GM18858 (cell line): ENCODE measurements around the gene KIAA0513.

ENCODE experiments used
- ATAC-seq: cut with Tn5 transposase; IDR thresholded peaks from one replicate; pipeline ENCODE4 v1.9.1; 2021; ENCODE audit not compliant: unreplicated experiment

Gene KIAA0513

DNA sequence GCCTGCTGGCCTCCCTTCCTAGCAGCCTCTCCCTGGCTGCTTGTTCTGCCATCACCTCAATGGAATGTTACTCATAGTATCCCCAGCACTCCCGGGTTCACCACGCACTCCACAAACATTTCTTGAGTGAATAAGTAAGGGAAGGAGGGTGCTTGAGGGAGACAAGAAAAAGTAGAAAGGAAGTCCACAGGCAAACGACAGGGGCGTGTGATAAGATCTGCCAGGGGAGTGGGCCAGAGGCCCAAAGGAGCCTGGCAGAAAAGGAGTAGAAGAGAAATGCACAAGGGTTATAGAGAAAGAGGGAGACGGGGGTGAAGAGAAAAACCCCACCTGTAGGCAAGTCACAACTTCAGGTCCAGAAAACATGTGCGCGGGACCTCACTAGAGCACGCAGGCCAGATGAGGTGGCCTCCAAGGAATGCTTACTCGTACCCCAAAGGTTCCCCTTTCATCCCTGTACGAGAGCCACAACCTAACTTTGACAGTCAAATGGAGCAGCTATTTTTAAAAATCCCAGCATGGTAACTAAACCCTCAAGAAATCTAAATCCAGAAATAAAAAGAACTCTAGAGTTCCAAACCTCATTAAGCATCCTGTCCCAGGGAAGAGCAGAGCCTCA, 22.9 kb upstream of the KIAA0513 start:
- ATAC-seq = no peak

DNA sequence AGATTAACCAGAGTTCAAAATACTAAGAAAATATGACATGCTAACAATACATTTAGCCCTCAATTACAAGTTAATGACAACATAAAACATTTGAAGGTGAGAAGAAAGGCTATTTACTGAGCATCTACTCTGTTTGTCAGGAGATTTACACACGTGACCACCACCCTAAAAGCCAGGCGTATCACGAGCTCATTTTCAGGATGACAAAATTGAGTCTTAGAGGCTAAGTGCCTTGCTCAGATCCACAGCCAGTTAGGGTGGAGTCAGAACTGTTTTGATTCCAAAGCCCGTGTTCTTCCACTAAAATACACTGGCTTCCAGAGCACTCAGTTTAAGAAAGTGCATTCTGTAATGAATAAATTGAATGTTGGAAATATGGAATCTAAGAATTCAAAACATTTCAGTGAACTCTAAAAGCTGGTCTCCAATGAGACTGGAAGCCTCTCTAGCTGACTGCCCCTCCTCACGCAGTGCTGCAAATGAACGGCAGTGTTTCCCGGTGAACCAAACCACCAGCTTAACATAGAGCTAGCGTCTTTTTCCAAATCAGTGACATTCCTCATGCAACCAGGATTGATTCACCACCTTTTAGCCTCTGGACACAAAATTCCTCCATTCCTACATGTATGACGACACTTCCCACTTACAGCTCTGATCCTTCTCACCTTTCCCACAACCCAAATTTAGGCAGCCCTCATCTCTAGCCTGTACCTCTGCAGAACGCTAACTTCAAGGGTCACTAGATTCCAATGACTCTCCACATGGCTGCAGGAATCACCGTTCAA, 22.1 kb upstream of the KIAA0513 start:
- ATAC-seq = no peak

DNA sequence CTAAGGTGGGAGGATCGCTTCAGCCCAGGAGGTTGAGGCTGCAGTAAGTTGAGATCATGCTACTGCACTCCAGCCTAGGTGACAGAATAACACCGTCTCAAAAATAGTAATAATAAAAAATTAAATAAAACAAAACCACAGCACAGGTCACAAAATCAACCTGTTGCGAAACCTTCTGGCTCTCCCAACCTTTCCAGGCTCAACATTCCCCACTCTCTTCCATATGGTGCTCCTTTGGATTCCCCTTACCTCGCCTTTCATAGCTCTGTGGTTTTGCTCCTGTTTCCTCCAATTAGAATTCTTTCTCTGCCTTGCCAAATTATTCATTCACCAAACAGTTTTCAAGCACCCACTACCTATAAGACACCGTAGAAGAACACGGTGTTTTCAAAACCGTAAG, 21.0 kb upstream of the KIAA0513 start:
- ATAC-seq = no peak

DNA sequence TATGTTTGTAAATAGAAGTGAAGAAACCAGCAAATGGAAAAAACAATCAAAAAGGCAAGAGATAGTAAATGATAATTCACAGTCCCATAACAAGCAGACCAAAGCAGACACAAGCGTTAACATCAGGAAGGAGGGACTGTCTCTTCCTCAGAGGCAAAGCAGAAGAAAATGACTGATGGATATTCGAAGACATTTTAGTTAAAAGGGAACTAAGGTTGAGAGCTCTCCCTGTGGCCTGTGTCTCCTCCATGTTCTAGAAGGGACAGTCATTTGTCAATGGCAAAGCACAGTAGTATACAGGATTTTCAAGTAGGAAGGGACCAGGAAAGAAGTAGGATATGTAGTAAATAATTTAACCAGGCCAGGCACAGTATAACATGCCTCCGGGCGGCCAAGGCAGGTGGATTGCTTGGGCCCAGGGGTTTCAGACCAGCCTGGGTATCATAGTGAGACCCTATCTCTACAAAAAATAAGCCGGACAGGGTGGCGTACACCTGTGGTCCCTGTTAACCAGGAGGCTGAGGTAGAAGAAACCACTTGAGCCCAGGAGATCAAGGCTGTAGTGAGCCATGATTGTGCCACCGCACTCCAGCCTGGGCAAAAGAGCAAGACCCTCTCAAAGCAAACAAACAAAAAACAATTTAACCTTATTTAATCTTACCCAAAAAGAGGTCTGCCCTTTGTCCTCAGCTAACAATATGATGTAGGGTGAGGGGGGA, 19.9 kb upstream of the KIAA0513 start:
- no peak for ATAC-seq

DNA sequence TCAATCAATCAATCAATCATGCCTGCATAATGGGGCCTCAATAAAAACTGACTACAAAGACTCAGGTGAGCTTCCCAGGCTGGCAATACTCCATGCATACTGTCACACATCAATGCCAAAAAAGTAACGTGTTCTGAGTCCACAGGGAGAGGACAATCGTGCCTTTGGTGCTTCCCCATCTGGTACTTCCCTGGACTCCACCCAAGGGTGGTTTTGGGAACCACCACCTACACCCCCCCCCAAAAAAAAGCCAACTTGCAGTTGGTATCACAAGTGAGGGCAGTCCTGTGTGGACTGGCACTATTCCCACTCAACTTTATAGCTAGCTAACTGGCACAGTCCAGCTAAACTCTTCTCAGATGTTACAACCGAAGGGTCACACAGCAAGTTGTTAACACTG, 19.3 kb upstream of the KIAA0513 start:
- ATAC-seq = no peak

DNA sequence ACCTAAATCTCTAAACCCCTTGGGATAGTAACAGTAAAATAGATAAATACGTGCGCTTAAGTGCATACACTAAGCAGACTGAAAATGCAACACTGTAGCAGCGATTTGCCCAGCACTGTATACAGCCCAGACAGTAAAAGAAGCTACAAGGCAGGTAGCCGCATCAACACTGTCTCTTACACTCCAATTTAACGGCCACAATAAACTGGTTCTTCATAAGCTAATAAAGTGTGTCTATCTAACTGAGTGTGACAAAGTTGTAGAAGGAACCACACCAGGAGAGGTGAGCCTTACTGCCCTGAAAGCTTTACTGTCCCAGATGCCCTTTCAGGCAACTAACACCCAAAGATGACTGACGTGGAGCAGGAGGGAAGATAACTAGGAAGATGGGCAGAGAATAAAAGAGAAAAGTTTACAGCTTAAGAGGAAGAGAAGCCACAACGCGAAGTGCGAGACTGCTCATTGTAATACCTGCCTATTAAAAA, 17.1 kb upstream of the KIAA0513 start:
- ATAC-seq = no peak

DNA sequence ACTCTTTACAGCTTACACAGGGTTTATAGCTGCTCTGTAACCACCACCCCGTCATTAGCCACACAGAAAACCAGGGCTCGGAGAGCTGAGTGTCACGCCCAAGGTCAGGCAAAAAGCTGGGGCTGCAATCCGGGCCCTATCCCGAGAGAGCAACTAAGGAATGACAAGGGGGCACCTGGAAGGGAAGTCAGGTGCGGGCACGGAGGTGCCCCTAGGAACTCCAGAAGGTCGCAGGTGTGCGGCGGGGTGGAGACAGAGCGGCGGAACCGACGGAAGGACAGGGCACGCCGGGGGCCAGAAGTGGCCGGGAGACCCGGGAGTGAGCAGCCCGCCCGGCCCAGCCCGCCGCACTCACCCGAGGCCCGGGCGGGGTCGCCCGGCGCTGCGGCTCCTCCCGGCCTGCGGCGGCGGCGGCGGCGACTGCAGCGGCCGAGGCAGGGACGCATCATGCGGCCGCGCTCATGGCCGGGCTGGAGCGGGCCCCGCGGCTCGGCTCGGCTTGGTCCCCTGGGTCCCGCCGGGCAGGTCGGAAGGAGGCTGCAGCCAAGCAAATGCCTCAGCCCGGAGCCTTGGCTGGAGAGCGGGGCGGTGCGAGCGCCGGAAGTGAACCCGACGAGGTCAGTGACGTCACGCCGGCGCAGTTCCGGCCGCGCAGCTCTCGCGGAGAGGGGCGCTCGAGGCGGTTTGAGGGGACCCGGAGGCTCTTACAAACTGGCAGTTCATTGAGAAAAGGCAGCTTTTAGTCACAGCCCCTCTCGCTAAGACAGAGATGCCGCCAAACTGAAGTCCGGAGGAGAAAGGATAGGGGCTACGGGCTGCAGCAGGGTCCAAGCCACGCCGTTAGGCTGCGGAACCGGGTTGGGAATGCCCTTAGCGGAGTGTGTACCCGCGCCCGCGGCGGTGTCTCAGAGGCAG, 16.4 kb upstream of the KIAA0513 start, which contains the start of gene ZDHHC7:
ZDHHC7 (minus strand) TSS at position 605 of the 915 bp plus-strand sequence. CDS start 20,917 bp downstream, outside the sequence.
- peak; percentile 79 for ATAC-seq

DNA sequence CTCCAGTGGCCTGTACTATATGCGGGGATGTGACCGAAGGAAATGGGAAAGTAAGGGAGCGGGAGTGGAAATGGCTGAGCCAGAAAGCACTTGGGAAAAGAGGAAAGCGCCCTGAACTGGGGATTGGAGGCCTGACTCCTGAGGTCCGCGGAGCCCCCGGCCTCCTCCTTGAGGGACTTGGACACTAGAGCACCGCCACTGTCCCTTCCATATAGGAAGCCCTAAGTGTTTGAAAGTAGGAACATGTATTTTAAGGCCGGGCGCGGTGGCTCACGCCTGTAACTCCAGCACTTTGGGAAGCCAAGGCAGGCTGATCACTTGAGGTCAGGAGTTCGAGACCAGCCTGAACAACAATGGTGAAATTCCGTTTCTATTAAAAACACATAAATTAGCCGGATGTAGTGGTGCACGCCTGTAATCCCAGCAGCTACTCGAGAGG, 15.7 kb upstream of the KIAA0513 start:
- no peak for ATAC-seq

DNA sequence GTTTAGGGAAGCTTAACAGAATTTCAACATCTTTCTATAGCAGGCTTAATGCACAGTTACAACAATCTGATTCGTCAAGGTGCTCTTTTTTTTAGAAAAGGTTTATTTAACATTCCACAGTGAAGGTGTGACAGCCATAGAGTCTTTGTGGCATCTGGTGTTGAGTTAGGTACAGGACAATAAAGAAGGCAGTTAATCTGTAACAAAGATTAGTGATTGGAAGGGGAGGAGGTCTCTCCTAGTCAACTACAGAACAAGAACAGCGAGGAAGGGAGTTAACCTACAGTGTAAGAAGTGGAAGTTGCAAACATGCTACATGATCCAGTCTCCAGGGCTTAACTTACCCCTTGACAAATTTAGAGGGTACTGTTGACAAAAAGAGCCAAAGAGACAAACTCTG, 13.3 kb upstream of the KIAA0513 start:
- no peak for ATAC-seq

DNA sequence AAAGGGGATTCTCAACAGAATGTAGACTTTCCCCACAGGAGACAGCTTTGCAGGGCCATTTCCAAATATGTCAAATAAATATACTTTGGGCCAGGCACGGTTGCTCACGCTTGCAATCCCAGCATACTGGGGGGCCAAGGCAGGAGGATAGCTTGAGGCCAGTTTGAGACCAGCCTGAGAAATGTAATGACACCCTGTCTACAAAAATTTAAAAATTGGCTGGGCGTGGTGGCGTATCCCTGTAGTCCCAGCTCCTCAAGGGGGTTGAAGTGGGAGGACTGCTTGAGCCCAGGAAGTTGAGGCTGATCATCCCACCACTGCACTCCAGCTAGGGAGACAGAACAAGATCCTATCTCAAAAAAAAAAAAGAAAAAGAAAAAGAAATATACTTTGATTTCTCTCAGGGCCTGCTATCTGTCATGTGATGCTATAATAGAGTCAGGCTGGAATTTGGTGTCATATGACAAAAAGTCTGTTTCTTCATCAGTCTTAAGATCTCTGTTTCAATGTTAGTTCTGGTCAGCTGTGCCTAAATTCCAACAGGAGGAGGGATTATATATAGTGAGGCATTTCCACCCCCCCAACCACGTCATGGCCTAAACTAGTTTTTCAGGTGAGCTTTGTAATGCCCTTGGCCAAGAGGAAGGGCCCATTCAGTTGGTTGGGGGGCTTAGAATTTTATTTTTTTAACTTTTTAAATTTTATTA, 12.0 kb upstream of the KIAA0513 start:
- no peak for ATAC-seq

DNA sequence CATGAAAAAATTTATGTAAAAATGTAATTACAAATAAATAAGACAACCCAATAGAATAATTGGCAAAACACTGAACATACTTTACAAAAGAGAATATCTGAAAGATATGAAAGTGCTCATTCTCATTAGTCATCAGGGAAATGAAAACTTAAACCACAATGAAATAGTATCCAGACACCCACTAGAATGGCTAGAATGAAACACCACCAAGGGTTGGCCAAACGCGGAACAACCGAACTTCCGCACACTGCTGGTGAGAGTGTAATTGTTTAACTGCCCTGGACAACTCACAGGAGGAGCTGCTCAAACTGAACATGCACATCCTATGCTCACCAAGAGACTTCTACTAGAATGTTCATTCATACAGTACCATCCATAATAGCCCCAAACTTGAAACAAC, 10.4 kb upstream of the KIAA0513 start:
- no peak for ATAC-seq

DNA sequence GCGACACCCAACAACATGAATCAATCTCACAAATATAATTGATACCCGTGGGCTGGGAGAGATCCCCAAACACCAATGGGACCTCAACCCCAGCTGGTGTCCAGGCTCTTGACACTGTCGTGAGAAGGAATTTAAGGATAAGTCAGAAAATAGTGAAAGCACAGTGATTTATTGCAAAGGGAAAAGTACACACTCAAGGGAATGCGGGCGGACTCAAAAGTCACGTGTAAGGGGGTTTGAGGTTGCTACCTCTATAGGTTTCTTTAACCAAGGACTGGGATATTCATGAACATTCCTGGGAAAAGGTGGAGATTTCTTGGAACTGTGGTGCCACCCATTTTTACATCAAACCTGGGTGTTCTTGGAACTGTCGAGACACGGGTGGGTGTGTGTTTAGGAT, 10.0 kb upstream of the KIAA0513 start:
- ATAC-seq = no peak

DNA sequence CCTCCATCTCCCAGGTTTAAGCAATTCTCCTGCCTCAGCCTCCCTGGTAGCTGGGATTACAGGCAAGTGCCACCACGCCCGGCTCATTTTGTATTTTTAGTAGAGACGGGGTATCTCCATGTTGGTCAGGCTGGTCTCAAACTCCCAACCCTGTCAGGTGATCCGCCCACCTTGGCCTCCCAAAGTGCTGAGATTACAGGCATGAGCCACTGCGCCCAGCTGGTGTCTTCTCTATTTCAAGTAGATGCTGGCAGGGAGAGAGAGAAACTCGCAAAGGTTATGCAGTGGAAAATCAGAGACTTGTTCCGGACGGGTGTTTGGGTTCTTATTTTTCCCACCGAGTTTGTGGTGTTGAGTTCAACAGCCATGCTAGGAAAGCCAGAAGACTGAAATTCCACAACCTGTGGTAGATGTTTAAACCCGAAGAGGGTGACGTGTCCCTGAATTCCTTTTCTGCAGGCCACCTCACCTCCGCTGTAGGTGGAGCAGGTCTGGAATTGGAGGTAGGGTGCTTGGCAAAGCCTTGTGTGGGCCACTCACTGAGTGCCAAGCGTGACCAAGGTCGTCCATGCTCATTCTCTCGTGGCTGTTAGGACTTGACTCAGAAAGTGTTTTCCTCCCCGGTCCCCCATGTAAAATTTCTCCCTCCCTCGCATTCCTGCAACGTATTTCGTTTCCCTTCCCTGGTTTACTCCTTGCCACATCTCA, 8.9 kb upstream of the KIAA0513 start:
- ATAC-seq = no peak

DNA sequence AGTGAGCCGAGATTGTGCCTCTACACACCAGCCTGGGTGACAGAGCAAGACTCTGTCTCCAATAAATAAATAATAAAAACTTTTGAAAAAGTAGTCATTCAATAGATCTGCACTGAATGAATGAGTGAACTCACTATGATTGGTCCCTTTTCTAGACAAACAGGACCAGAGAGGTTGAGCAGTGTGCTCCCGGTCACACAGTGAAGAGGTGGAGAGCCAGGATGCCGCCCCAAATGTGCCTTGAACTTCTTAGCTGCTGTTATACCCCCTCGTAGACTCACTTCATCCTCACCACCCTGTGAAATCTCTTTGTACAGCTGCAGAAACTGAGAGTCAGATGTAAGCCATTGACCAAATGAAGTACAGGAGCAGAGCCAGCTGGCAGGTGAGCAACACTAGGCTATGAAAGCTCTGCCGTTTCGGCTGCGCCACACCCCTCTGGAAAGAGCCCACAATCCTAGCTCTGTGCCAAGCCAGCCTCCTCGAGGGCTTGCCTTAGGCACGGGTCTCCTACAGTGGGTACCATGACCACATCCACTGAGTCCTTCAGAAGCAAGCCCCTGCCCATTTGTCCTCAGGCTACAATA, 7.8 kb upstream of the KIAA0513 start:
- ATAC-seq = no peak

DNA sequence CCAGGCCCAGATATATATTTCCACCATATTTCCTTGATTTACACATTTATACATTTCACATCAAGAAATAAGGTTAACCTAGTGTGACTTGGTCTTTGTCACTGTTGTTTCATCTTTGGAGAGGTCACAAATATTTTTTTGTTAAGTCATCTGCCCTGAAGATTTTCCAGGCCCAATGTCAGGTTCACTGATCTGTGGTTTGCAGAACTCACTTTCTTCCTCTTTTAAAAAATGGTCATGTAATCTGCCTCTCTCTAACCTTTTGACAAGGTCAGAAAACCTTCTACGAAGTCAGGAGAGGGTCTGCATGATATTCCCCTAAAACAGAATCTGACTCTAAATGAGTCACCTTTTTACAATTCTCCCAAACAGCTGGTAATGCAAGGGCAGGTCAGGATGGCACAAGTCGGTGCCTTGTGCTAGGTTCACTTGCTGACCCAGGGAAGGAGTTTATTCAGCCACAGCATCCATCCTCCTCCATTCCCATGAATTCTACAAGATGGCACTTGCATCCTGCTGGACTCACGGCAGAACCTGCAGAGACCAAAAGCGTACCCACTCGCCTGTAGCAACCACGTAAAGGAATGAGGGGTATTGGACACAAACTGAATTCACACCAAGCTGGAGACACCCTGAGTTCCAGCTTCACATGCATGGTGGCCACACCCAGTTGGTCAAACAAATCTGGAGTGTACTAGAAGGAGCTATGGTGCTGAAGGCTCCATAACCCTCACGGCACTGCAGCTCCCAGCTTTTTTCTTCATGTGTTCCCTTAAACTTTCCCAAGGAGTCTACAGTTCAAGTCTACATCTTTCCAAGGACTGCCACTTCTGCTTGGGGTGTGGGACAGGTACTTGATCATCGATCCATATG, 1.6 kb upstream of the KIAA0513 start:
- ATAC-seq = no peak

DNA sequence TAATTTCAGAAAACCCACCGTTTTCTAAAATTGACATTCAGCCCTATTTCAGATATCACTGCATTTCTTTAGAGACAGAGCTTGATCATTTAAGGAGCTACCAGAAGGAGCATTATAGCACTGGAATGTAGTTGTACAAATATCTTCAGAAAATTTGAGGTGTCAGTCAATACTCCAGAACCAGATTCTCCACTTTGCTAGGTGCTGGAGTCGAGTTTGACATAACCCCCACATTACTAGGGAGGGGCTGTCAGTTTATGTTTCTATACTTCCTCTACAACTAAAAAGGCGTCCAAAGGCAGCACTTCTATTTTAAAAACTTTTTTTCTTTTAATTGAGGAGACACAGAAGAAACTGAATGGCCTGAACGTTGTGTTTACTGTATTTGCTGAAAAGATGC, 892 bp upstream of the KIAA0513 start:
- ATAC-seq = no peak

DNA sequence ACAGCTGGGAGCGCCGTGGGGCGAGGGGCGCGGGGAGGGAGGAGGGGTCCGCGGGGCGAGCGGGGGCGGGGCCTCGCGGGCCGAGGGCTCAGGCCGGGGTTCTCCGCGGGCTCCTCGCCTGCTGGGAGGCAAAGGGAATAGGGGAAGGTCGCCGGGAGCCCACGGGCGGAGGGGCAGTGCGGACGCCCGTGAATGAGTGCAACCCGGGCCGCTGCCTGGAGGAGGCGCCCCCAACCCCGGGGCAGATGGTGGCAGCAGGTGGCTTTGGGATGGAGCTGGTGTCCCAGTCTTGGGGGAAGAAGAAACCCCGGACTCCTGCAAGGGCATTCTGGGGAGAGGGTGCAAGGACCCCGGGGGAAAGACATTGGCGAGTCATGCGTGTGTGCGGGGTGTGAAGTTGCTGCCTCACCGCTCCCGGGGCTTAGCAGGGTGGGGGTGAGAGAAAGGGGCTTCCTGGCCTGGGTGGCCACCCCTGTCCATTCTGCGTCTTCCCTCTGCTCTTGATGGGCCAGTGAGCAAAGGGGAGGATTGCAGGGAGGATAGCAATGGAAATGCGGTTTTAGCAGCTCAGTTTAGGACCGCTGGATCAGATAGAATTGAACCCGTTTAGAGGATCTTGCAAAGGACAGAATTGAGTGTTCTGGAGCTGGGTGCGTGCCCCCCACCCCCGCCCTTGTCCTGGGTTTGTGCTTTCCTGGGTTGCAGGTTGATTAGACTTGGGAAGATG, 526 bp downstream of the KIAA0513 start:
- ATAC-seq = peak; percentile 12
